ENCODE data around the gene SLC35F2.

DNA sequence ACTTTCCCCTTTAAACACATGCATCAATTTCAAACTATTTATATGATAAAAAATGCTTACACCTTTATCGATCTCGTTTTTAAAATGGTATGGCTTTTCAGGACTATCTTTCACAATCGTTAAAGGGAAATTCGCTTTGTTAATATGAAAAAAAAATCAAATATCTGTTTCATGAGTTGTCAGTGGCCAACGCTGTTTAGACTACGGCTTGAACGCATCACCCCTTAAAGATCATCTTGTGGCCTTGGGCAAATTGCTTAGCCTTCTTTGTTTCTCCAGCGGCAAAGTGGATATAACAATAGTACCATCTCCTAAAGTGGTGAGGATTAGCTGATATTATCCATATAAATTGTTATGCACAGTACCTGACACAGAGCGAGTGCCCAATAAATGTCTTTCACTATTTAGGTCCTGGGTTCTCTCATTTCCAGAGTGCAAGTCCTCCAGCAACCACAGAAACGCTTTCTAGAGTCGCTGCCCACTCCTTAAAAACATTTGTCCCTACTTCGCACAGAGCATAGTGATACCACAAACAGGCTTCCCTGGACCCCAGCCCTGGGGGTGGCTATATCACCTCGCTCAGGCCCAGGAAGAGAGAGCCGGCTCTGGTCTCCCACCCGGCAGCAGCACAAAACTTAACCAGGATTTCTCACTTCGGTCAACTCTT, 904 bp downstream of the SLC35F2 start:
- TF ChIP-seq, protein P1, sequence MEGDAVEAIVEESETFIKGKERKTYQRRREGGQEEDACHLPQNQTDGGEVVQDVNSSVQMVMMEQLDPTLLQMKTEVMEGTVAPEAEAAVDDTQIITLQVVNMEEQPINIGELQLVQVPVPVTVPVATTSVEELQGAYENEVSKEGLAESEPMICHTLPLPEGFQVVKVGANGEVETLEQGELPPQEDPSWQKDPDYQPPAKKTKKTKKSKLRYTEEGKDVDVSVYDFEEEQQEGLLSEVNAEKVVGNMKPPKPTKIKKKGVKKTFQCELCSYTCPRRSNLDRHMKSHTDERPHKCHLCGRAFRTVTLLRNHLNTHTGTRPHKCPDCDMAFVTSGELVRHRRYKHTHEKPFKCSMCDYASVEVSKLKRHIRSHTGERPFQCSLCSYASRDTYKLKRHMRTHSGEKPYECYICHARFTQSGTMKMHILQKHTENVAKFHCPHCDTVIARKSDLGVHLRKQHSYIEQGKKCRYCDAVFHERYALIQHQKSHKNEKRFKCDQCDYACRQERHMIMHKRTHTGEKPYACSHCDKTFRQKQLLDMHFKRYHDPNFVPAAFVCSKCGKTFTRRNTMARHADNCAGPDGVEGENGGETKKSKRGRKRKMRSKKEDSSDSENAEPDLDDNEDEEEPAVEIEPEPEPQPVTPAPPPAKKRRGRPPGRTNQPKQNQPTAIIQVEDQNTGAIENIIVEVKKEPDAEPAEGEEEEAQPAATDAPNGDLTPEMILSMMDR (IDR thresholded peaks at IDR 0.05) = no peak
- TF ChIP-seq ZFX (IDR thresholded peaks at IDR 0.05; ENCODE audit: borderline replicate concordance) = no peak

Measured in 22Rv1 (cell line).